ENCODE results near the gene PLCB1. TPM values are rescaled to one million over a fixed set of nuclear protein-coding genes. Genes with fewer than 3 reads are reported as not detected.

The PLCB1 gene
- total and polyA plus RNA-seq, 10 of the 15 experiments (the other 5 are each of a cell fraction or from before 2014, with no cell fraction given): 0.05 to 5.3 (median 0.17) TPM; not detected in 1

DNA sequence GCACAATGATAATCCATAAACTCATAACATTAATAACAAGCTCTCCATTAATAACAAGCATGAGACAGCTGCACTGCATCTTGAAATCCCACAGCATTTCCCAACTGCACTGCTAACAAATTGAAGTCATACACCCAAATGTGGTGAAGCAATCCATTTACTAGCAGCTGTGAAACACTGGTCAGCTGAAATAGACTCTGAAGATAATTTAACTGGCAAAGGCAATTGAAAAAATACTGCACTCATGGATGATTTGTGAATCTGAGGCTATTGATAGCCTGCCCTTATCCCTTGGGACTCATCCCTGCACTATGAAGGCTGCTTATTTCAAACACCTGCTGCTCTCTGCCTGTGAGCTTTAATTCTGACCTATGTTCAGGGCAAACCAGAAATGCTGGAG lies 49.1 kb upstream of the PLCB1 start:
- intact Hi-C loops (cut with micrococcal nuclease; ENCODE audit: unreplicated experiment) (no loop called here), in situ Hi-C loops (cut with MboI) (no loop called here)
- no TSS peak for BruUV-seq (replicated peaks)
- Histone ChIP-seq H3K4me3 (no peak overlapping the region), H4K20me1 (ENCODE audit: control insufficient read depth, insufficient read depth) (no peaks in the 10 kb centered on the region), H3K79me2 (ENCODE audit: control insufficient read depth, insufficient read depth, low read length) (no peaks in the 10 kb centered on the region), H3K4me2 (ENCODE audit: control insufficient read depth, insufficient read depth) (no peak overlapping the region), H2AFZ (ENCODE audit: control insufficient read depth, low read depth, low read length) (no peak overlapping the region), H3K4me1 (ENCODE audit: control insufficient read depth, insufficient read depth, low read length) (no peaks in the 10 kb centered on the region), H3K9ac (ENCODE audit: control insufficient read depth, insufficient read depth, low read length) (no peak overlapping the region), H3K36me3 (ENCODE audit: control insufficient read depth in 2 of 2, insufficient read depth in 2 of 2, low read length in 1 of 2) (no peaks in the 10 kb centered on the region), H3K27me3 (replicated peaks in 1 of 2; ENCODE audit: control insufficient read depth in 2 of 2, insufficient read depth in 2 of 2, low read length in 1 of 2) (no peaks in the 10 kb centered on the region), H3K9me3 (replicated peaks; ENCODE audit: control insufficient read depth, insufficient read depth, low read length) (no peaks in the 10 kb centered on the region), H3K27ac (ENCODE audit: control insufficient read depth, insufficient read depth) (no peak overlapping the region)
- ATAC-seq: no peak
- DNase-seq (ENCODE audit: low read depth, low spot score): no peak
- FAIRE-seq: no peak
- TF ChIP-seq ZZZ3 (IDR thresholded peaks at IDR 0.05; ENCODE audit: control insufficient read depth, insufficient read length, low read depth) (no peak), RB1 (IDR thresholded peaks at IDR 0.05; ENCODE audit: borderline replicate concordance) (no peak), NBN (IDR thresholded peaks at IDR 0.05) (no peak), IRF4 (IDR thresholded peaks at IDR 0.05; ENCODE audit: low read depth, low read length) (no peak)
- RAD21 ChIA-PET (ENCODE audit: unreplicated experiment): no interaction called here
- SMC1A ChIA-PET (ENCODE audit: uncharacterized antibody, unreplicated experiment): interaction anchor here (1.2 kb wide), 1 partner anchor 8 kb away, joined by 3 read pairs; no protein-coding TSS in a partner anchor
- POLR2A ChIA-PET: no interaction called here
- CTCF ChIA-PET: interaction anchor here (0.8 to 1.2 kb wide), 5 partner anchors 11 to 677 kb away, joined by 3 read pairs; no protein-coding TSS in a partner anchor

DNA sequence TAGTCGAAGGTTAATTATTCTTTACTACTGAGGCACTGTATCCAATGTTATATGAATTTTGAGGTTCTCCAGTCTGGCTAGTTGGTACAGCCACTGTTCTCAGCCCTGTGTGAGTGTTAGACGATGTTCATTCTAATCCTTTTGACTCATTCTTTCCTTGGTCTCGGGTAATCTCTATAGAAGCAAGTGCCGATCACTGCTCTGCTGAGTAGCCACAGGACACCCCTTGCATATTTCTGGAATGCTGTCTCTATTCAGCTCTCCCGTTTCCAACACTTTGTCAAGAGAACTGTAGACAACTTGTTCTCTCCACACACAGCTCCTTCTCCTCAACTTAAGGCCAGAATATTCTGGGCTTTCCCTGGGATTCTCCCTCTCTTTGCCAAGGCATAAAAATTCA lies 42.4 kb upstream of the PLCB1 start:
- Histone ChIP-seq H3K9me3 (replicated peaks; ENCODE audit: control insufficient read depth, insufficient read depth, low read length) (no peaks in the 10 kb centered on the region), H3K36me3 (ENCODE audit: control insufficient read depth in 2 of 2, insufficient read depth in 2 of 2, low read length in 1 of 2) (no peaks in the 10 kb centered on the region), H3K4me3 (no peak overlapping the region), H4K20me1 (ENCODE audit: control insufficient read depth, insufficient read depth) (no peaks in the 10 kb centered on the region), H3K4me1 (ENCODE audit: control insufficient read depth, insufficient read depth, low read length) (no peaks in the 10 kb centered on the region), H3K27me3 (replicated peaks in 1 of 2; ENCODE audit: control insufficient read depth in 2 of 2, insufficient read depth in 2 of 2, low read length in 1 of 2) (no peaks in the 10 kb centered on the region; a peak in 2 of 4 replicates), H3K4me2 (ENCODE audit: control insufficient read depth, insufficient read depth) (no peak overlapping the region), H3K9ac (ENCODE audit: control insufficient read depth, insufficient read depth, low read length) (no peak overlapping the region), H2AFZ (ENCODE audit: control insufficient read depth, low read depth, low read length) (no peak overlapping the region), H3K27ac (ENCODE audit: control insufficient read depth, insufficient read depth) (no peak overlapping the region), H3K79me2 (ENCODE audit: control insufficient read depth, insufficient read depth, low read length) (no peaks in the 10 kb centered on the region)
- DNase-seq (ENCODE audit: low read depth, low spot score) (no peak), ATAC-seq (no peak), FAIRE-seq (no peak)
- TF ChIP-seq RBBP5 (conservative IDR thresholded peaks at IDR 0.05): no peak
- TF ChIP-seq RFX5 (IDR thresholded peaks at IDR 0.05; ENCODE audit: low read depth, low read length): no peak
- TF ChIP-seq BRCA1 (IDR thresholded peaks at IDR 0.05; ENCODE audit: low read depth, low read length): no peak
- no peak for TF ChIP-seq WRNIP1 (IDR thresholded peaks at IDR 0.05; ENCODE audit: borderline replicate concordance, low read depth, low read length)
- TF ChIP-seq ZZZ3 (IDR thresholded peaks at IDR 0.05; ENCODE audit: control insufficient read depth, insufficient read length, low read depth): no peak
- TF ChIP-seq NR2F1 (conservative IDR thresholded peaks at IDR 0.05): no peak
- TF ChIP-seq, protein P1, sequence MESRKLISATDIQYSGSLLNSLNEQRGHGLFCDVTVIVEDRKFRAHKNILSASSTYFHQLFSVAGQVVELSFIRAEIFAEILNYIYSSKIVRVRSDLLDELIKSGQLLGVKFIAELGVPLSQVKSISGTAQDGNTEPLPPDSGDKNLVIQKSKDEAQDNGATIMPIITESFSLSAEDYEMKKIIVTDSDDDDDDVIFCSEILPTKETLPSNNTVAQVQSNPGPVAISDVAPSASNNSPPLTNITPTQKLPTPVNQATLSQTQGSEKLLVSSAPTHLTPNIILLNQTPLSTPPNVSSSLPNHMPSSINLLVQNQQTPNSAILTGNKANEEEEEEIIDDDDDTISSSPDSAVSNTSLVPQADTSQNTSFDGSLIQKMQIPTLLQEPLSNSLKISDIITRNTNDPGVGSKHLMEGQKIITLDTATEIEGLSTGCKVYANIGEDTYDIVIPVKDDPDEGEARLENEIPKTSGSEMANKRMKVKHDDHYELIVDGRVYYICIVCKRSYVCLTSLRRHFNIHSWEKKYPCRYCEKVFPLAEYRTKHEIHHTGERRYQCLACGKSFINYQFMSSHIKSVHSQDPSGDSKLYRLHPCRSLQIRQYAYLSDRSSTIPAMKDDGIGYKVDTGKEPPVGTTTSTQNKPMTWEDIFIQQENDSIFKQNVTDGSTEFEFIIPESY (IDR thresholded peaks at IDR 0.05): no peak
- in situ Hi-C loops (cut with MboI) (no loop called here), intact Hi-C loops (cut with micrococcal nuclease; ENCODE audit: unreplicated experiment) (no loop called here)
- SMC1A ChIA-PET (ENCODE audit: uncharacterized antibody, unreplicated experiment): no interaction called here
- POLR2A ChIA-PET: no interaction called here
- CTCF ChIA-PET: interaction anchor here (0.8 kb wide), 1 partner anchor 113 kb away, joined by 3 read pairs; no protein-coding TSS in a partner anchor
- RAD21 ChIA-PET (ENCODE audit: unreplicated experiment): no interaction called here
- BruUV-seq (replicated peaks): no TSS peak
- WGBS (ENCODE audit: insufficient coverage, insufficient replicate concordance, low lambda C conversion rate, missing lambda C conversion rate): 29% methylated on average over 5 of the region's 5 CpGs
